B cell (primary cell): Measurements from ENCODE around the gene ARFGAP3.

Source experiments
- EZH2 ChIP-seq: IDR thresholded peaks from 2 replicates; pipeline ENCODE4 v1.6.1; 2012; ENCODE audit warnings: borderline replicate concordance, low read depth, mild to moderate bottlenecking, moderate library complexity, low read length; ENCODE audit not compliant: insufficient read depth, poor library complexity, severe bottlenecking
- TF ChIP-seq, protein P1 (sequence below): fragments of 200-600 bp; IDR thresholded peaks from one replicate; pipeline ENCODE4 v1.8.0; 2022; ENCODE audit warnings: antibody characterized with exemption, mild to moderate bottlenecking

DNA sequence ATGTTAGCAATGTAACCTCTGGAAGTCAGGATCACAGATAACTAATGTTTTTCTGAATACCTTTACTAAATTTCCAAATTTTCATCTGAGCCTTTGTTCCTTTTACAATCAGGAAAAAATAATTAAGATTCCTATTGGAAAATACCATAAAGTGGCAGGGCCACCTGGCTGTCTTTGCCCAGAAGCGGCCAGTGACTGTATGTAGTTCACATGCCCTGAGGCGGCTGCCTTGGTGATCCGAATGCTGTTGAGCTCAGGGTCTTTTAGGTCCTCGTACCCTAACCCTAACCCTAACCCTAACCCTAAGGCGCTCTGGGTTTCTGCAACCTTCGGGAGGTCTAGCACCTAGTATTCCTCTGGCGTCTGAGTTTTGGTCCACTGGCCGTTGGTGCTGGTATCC lies 8.5 kb upstream of the ARFGAP3 start:
- TF ChIP-seq, protein P1, sequence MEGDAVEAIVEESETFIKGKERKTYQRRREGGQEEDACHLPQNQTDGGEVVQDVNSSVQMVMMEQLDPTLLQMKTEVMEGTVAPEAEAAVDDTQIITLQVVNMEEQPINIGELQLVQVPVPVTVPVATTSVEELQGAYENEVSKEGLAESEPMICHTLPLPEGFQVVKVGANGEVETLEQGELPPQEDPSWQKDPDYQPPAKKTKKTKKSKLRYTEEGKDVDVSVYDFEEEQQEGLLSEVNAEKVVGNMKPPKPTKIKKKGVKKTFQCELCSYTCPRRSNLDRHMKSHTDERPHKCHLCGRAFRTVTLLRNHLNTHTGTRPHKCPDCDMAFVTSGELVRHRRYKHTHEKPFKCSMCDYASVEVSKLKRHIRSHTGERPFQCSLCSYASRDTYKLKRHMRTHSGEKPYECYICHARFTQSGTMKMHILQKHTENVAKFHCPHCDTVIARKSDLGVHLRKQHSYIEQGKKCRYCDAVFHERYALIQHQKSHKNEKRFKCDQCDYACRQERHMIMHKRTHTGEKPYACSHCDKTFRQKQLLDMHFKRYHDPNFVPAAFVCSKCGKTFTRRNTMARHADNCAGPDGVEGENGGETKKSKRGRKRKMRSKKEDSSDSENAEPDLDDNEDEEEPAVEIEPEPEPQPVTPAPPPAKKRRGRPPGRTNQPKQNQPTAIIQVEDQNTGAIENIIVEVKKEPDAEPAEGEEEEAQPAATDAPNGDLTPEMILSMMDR = no peak
- TF ChIP-seq EZH2 = no peak
